Liver (tissue), 9 donors: ENCODE data around the gene DNAH3. TPM values are rescaled to one million over a fixed set of nuclear protein-coding genes. Genes with fewer than 3 reads are reported as not detected.

Source experiments
- DNase-seq: peaks from one replicate; pipeline ENCODE4 v3.0.0-alpha.2; 2017; ENCODE audit warnings: low spot score
- H3K27ac ChIP-seq, 2 donors: one replicate each; pipeline ENCODE4 v1.7.0; 2013; ENCODE audit warnings: inconsistent platforms in 2 of 2, low read length in 2 of 2, control low read depth in 1 of 2, low read depth in 1 of 2, mild to moderate bottlenecking in 1 of 2
- H3K27me3 ChIP-seq, 4 donors: one replicate each; pipeline versions ENCODE4 v1.6.1 to v1.7.0; 2013; ENCODE audit warnings: low read length in 3 of 4, inconsistent platforms in 1 of 4, mild to moderate bottlenecking in 1 of 4, moderate library complexity in 1 of 4; ENCODE audit not compliant: control insufficient read depth in 4 of 4, insufficient read depth in 4 of 4
- H3K36me3 ChIP-seq, 4 donors: one replicate each; pipeline versions ENCODE4 v1.6.1 to v1.7.0; 2013; ENCODE audit warnings: low read length in 3 of 4, mild to moderate bottlenecking in 3 of 4, low read depth in 1 of 4, moderate library complexity in 1 of 4; ENCODE audit not compliant: control insufficient read depth in 4 of 4, insufficient read depth in 3 of 4
- H3K4me1 ChIP-seq, 4 donors: one replicate each; pipeline versions ENCODE4 v1.6.1 to v1.7.0; 2013; ENCODE audit warnings: low read length in 3 of 4, mild to moderate bottlenecking in 3 of 4, moderate library complexity in 1 of 4; ENCODE audit not compliant: control insufficient read depth in 4 of 4, insufficient read depth in 4 of 4
- H3K4me3 ChIP-seq, 3 donors: one replicate each; pipeline versions ENCODE4 v1.6.1 to v1.7.0; 2013; ENCODE audit warnings: low read length in 3 of 3, control low read depth in 1 of 3, low read depth in 1 of 3, mild to moderate bottlenecking in 1 of 3
- H3K9ac ChIP-seq, 2 donors: one replicate each; pipeline ENCODE4 v1.7.0; 2013; ENCODE audit warnings: low read length in 2 of 2, mild to moderate bottlenecking in 2 of 2, moderate library complexity in 2 of 2, control low read depth in 1 of 2, low read depth in 1 of 2
- H3K9me3 ChIP-seq, 4 donors: one replicate each; pipeline versions ENCODE4 v1.6.1 to v1.7.0; 2013; ENCODE audit warnings: low read length in 3 of 4; ENCODE audit not compliant: control insufficient read depth in 4 of 4
- ATF3 ChIP-seq: IDR thresholded peaks from 2 replicates; pipeline ENCODE4 v1.6.1; 2016; ENCODE audit warnings: antibody characterized with exemption
- CTCF ChIP-seq: fragments of 150-350 bp; IDR thresholded peaks from 2 replicates; pipeline ENCODE4 v1.5.1; 2017; ENCODE audit warnings: improper control_type of control experiment, low read depth, low read length; ENCODE audit not compliant: missing input control
- FOXA1 ChIP-seq: IDR thresholded peaks from 2 replicates; pipeline ENCODE4 v1.6.1; 2016; ENCODE audit warnings: antibody characterized with exemption
- FOXA2 ChIP-seq: IDR thresholded peaks from 2 replicates; pipeline ENCODE4 v1.6.1; 2016; ENCODE audit warnings: antibody characterized with exemption
- GABPA ChIP-seq, 2 donors: IDR thresholded peaks in 1 of 2; conservative IDR thresholded peaks in 1 of 2; 2 replicates each; pipeline ENCODE4 v1.6.1; 2016; ENCODE audit warnings: antibody characterized with exemption in 2 of 2, mild to moderate bottlenecking in 1 of 2, moderate library complexity in 1 of 2
- HNF4A ChIP-seq, 2 donors: conservative IDR thresholded peaks; 2 replicates each; pipeline ENCODE4 v1.6.1; 2016; ENCODE audit warnings: antibody characterized with exemption in 2 of 2, mild to moderate bottlenecking in 2 of 2
- HNF4G ChIP-seq: IDR thresholded peaks from 2 replicates; pipeline ENCODE4 v1.6.1; 2016; ENCODE audit warnings: antibody characterized with exemption
- JUND ChIP-seq, 2 donors: IDR thresholded peaks; 2 replicates each; pipeline ENCODE4 v1.6.1; 2016; ENCODE audit warnings: antibody characterized with exemption in 2 of 2
- MAX ChIP-seq: IDR thresholded peaks from 2 replicates; pipeline ENCODE4 v1.6.1; 2016; ENCODE audit warnings: antibody characterized with exemption
- NR2F2 ChIP-seq: IDR thresholded peaks from 2 replicates; pipeline ENCODE4 v1.6.1; 2016; ENCODE audit warnings: antibody characterized with exemption
- RAD21 ChIP-seq, 2 donors: IDR thresholded peaks; 2 replicates each; pipeline ENCODE4 v1.6.1; 2016; ENCODE audit warnings: antibody characterized with exemption in 2 of 2, mild to moderate bottlenecking in 2 of 2
- REST ChIP-seq: IDR thresholded peaks from 2 replicates; pipeline ENCODE4 v1.6.1; 2016; ENCODE audit warnings: antibody characterized with exemption, mild to moderate bottlenecking
- RXRA ChIP-seq, 2 donors: IDR thresholded peaks; 2 replicates each; pipeline ENCODE4 v1.6.1; 2017 to 2018; ENCODE audit warnings: antibody characterized with exemption in 2 of 2, mild to moderate bottlenecking in 1 of 2
- SP1 ChIP-seq: IDR thresholded peaks from 2 replicates; pipeline ENCODE4 v1.6.1; 2018; ENCODE audit warnings: antibody characterized with exemption, mild to moderate bottlenecking
- TAF1 ChIP-seq: conservative IDR thresholded peaks from 2 replicates; pipeline ENCODE4 v1.6.1; 2016; ENCODE audit warnings: antibody characterized with exemption, mild to moderate bottlenecking
- YY1 ChIP-seq: IDR thresholded peaks from 2 replicates; pipeline ENCODE4 v1.6.1; 2016; ENCODE audit warnings: antibody characterized with exemption, mild to moderate bottlenecking
- ZBTB33 ChIP-seq: IDR thresholded peaks from 2 replicates; pipeline ENCODE4 v1.6.1; 2016; ENCODE audit warnings: antibody characterized with exemption
- WGBS: extraction: QIAGEN DNeasy Blood & Tissue Kit; methylation state at CpG from one replicate; pipeline ENCODE4 v1.1.7; 2013; 5-methylcytosine and 5-hydroxymethylcytosine counted together
- polyA plus RNA-seq, 2 donors: library from polyadenylated mRNA; stranded (reverse) in 1 of 2; unstranded in 1 of 2; fragments of 200-250 nt in 1 of 2; fragments of >200 nt in 1 of 2; fragmentation: Nextera tagmentation in 1 of 2; extraction: Ambion mirVana in 1 of 2; gene quantifications; one replicate each; pipeline versions ENCODE4 v1.2.1 to v1.2.3, GENCODE V29; 2013 to 2015
- total RNA-seq, 2 donors: library from RNA; depleted of rRNA; stranded (reverse); fragments of >200 nt; gene quantifications; one replicate each; pipeline ENCODE4 v1.2.3, GENCODE V29; 2014
- donor health status: healthy.
- donor health status: healthy.
- donor health status: healthy.
- donor health status: healthy.
- donor health status: healthy.

DNAH3 gene
- total and polyA plus RNA-seq, 4 donors: not detected

GRCh38 chr16:20949660-20950059 lies 201.0 kb downstream of the DNAH3 start:
- WGBS: 85% methylated on average over 3 of the region's 3 CpGs
- Histone ChIP-seq H3K9ac (no peak overlapping the region), H3K27me3 (no peaks in the 10 kb centered on the region), H3K4me1 (no peaks in the 10 kb centered on the region), H3K36me3 (no peaks in the 10 kb centered on the region), H3K9me3 (no peaks in the 10 kb centered on the region), H3K4me3 (no peak overlapping the region), H3K27ac (no peak overlapping the region)
- no peak for DNase-seq
- TF ChIP-seq MAX (no peak), TAF1 (no peak), SP1 (no peak), RXRA (IDR thresholded peaks at IDR 0.05) (no peak), FOXA1 (no peak), ATF3 (no peak), ZBTB33 (no peak), RAD21 (IDR thresholded peaks at IDR 0.05) (no peak), REST (no peak), YY1 (no peak), HNF4A (conservative IDR thresholded peaks at IDR 0.05) (no peak), FOXA2 (no peak), NR2F2 (no peak)

- WGBS: 94% methylated on average over 9 of the region's 9 CpGs
These were observed 202.2 kb downstream of the DNAH3 start for GRCh38 chr16:20948444-20948843.

More at GRCh38 chr16:20948444-20948843, 202.2 kb downstream of the DNAH3 start:
- Histone ChIP-seq H3K4me3 (no peak overlapping the region), H3K36me3 (no peaks in the 10 kb centered on the region), H3K9ac (no peak overlapping the region), H3K9me3 (no peaks in the 10 kb centered on the region), H3K27me3 (no peaks in the 10 kb centered on the region), H3K27ac (no peak overlapping the region), H3K4me1 (no peaks in the 10 kb centered on the region)
- no peak for DNase-seq
- TF ChIP-seq TAF1 (no peak), SP1 (no peak), FOXA1 (no peak), JUND (IDR thresholded peaks at IDR 0.05) (no peak), NR2F2 (no peak), ATF3 (no peak), REST (no peak), YY1 (no peak), CTCF (no peak), MAX (no peak), HNF4G (no peak), ZBTB33 (no peak), RXRA (IDR thresholded peaks at IDR 0.05) (no peak), RAD21 (IDR thresholded peaks at IDR 0.05) (no peak), GABPA (IDR thresholded peaks at IDR 0.05 in 1 of 2, conservative IDR thresholded peaks at IDR 0.05 in 1 of 2) (no peak)
